Measurements from ENCODE around the gene NPSR1. TPM values are rescaled to one million over a fixed set of nuclear protein-coding genes. Genes with fewer than 3 reads are reported as not detected.

NPSR1 gene
- total and polyA plus RNA-seq, 5 donors from 2014 or later, result not detected

DNA sequence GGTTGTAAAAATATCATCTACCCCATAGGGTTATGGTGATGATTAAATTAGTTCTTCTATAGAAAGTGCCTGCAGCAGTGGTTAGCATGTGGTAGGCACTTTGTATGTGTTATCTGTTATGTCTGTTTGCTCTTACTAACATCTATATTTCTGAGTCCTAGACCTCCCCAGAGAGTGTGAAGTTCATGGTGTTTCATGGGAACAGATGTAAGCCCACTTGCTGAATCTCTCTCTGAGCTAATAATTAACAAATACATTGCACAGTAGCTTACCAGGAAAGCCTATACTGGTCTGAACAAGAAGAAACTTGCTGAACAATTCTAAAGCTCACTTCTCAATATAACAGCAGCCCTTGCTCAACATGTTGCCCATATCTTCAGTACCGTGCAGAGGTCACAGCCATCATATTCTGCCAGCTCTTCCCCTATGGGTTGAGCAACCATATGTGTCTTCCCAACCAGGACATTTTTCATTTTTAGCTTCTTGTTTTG, 100.1 kb downstream of the NPSR1 start:
- no peaks in the 10 kb centered on the region for H3K9me3 ChIP-seq (ENCODE audit: control insufficient read depth in 2 of 2, low read length in 2 of 2)
- no peaks in the 10 kb centered on the region for H3K36me3 ChIP-seq (ENCODE audit: control insufficient read depth, insufficient read depth, low read length)
- Mint-ChIP-seq H3K9me3 (peaks cover 0 to 3% (median 0%) of the 10 kb centered on the region in 7 donors), H3K4me1 (no peaks in the 10 kb centered on the region), H3K27ac (no peak overlapping the region), H3K36me3 (no peaks in the 10 kb centered on the region), H3K27me3 (peaks cover 5% of the 10 kb centered on the region), H3K4me3 (no peak overlapping the region)
- DNase-seq (no peak), ATAC-seq (ENCODE audit: low read depth in 2 of 2) (no peak)
- H3K4me1 ChIP-seq (ENCODE audit: control insufficient read depth, insufficient read depth, low read length, poor library complexity, severe bottlenecking), result no peaks in the 10 kb centered on the region
- peaks cover 3% of the 10 kb centered on the region for H3K27me3 ChIP-seq (ENCODE audit: control insufficient read depth, insufficient read depth, low read length)
- no peak overlapping the region for H3K27ac ChIP-seq (ENCODE audit: insufficient read depth, low read length, poor library complexity, severe bottlenecking)
- H3K4me3 ChIP-seq (ENCODE audit: low read depth, low read length), result no peak overlapping the region

DNA sequence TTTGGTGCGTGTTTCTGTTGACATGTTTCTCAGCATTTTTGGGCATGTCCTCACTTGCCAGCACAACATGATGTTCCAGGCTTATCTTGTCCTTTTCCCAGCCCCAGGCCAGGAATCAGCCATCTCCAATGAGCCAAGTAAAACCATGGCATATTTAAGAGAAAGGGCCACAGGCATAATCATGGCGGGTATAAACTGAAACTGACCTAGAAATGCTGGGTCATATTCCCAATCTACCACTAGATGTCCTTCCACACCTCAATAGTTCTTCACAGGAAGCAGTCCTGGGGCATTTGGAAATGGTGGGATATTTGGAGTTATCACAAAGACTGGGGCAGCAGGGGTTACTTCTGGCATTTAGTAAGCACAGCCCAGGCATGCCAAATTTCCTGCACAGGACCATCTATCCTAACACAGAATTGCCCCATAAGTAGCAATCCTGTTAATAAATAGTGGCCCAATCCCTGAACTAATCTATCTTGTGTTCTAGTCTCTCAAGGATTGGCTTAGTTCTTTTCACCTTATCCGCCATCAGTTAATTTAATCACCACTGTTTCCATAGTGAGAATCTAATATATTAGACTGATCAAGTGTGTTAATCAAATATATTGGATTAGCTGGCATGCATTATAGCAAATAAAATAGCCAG, 101.6 kb downstream of the NPSR1 start:
- Histone ChIP-seq H3K4me3 (ENCODE audit: low read depth, low read length) (no peak overlapping the region), H3K27me3 (ENCODE audit: control insufficient read depth, insufficient read depth, low read length) (peaks cover 3% of the 10 kb centered on the region), H3K27ac (ENCODE audit: insufficient read depth, low read length, poor library complexity, severe bottlenecking) (no peak overlapping the region), H3K9me3 (ENCODE audit: control insufficient read depth in 2 of 2, low read length in 2 of 2) (no peaks in the 10 kb centered on the region), H3K36me3 (ENCODE audit: control insufficient read depth, insufficient read depth, low read length) (no peaks in the 10 kb centered on the region), H3K4me1 (ENCODE audit: control insufficient read depth, insufficient read depth, low read length, poor library complexity, severe bottlenecking) (no peaks in the 10 kb centered on the region)
- Mint-ChIP-seq H3K9me3 (peaks cover 0 to 3% (median 0%) of the 10 kb centered on the region in 7 donors), H3K4me3 (no peak overlapping the region), H3K4me1 (no peaks in the 10 kb centered on the region), H3K27me3 (peaks cover 8% of the 10 kb centered on the region), H3K27ac (no peak overlapping the region), H3K36me3 (no peaks in the 10 kb centered on the region)
- no peak for ATAC-seq (ENCODE audit: low read depth in 2 of 2)
- DNase-seq, result peak in 1 of 3 donors; percentile 10

- no peaks in the 10 kb centered on the region for H3K4me1 Mint-ChIP-seq
Measured at GRCh38 chr7:34760271-34760670, 102.3 kb downstream of the NPSR1 start.

GRCh38 chr7:34761206-34761605, 103.2 kb downstream of the NPSR1 start:
- no peaks in the 10 kb centered on the region for H3K9me3 ChIP-seq (ENCODE audit: control insufficient read depth in 2 of 2, low read length in 2 of 2)
- H3K27me3 ChIP-seq (ENCODE audit: control insufficient read depth, insufficient read depth, low read length), result peaks cover 3% of the 10 kb centered on the region
- Mint-ChIP-seq H3K4me3 (no peak overlapping the region), H3K27ac (no peak overlapping the region), H3K36me3 (no peaks in the 10 kb centered on the region), H3K27me3 (peaks cover 17% of the 10 kb centered on the region), H3K9me3 (peaks cover 0 to 3% (median 0%) of the 10 kb centered on the region in 7 donors), H3K4me1 (no peaks in the 10 kb centered on the region)
- H3K27ac ChIP-seq (ENCODE audit: insufficient read depth, low read length, poor library complexity, severe bottlenecking), result no peak overlapping the region
- H3K4me3 ChIP-seq (ENCODE audit: low read depth, low read length), result no peak overlapping the region
- DNase-seq (no peak), ATAC-seq (ENCODE audit: low read depth in 2 of 2) (no peak)
- no peaks in the 10 kb centered on the region for H3K36me3 ChIP-seq (ENCODE audit: control insufficient read depth, insufficient read depth, low read length)
- no peaks in the 10 kb centered on the region for H3K4me1 ChIP-seq (ENCODE audit: control insufficient read depth, insufficient read depth, low read length, poor library complexity, severe bottlenecking)

More at GRCh38 chr7:34760271-34760670, 102.3 kb downstream of the NPSR1 start:
- ATAC-seq (ENCODE audit: low read depth in 2 of 2) (no peak), DNase-seq (no peak)
- peaks cover 3% of the 10 kb centered on the region for H3K27me3 ChIP-seq (ENCODE audit: control insufficient read depth, insufficient read depth, low read length)
- Mint-ChIP-seq H3K9me3 (peaks cover 0 to 3% (median 0%) of the 10 kb centered on the region in 7 donors), H3K27me3 (peaks cover 8% of the 10 kb centered on the region), H3K36me3 (no peaks in the 10 kb centered on the region), H3K27ac (no peak overlapping the region), H3K4me3 (no peak overlapping the region)
- no peaks in the 10 kb centered on the region for H3K36me3 ChIP-seq (ENCODE audit: control insufficient read depth, insufficient read depth, low read length)
- H3K27ac ChIP-seq (ENCODE audit: insufficient read depth, low read length, poor library complexity, severe bottlenecking), result no peak overlapping the region
- no peak overlapping the region for H3K4me3 ChIP-seq (ENCODE audit: low read depth, low read length)
- H3K9me3 ChIP-seq (ENCODE audit: control insufficient read depth in 2 of 2, low read length in 2 of 2), result no peaks in the 10 kb centered on the region
- no peaks in the 10 kb centered on the region for H3K4me1 ChIP-seq (ENCODE audit: control insufficient read depth, insufficient read depth, low read length, poor library complexity, severe bottlenecking)

- Histone ChIP-seq H3K4me1 (ENCODE audit: control insufficient read depth, insufficient read depth, low read length, poor library complexity, severe bottlenecking) (no peaks in the 10 kb centered on the region), H3K27me3 (ENCODE audit: control insufficient read depth, insufficient read depth, low read length) (peaks cover 3% of the 10 kb centered on the region), H3K36me3 (ENCODE audit: control insufficient read depth, insufficient read depth, low read length) (no peaks in the 10 kb centered on the region), H3K27ac (ENCODE audit: insufficient read depth, low read length, poor library complexity, severe bottlenecking) (no peak overlapping the region), H3K4me3 (ENCODE audit: low read depth, low read length) (no peak overlapping the region), H3K9me3 (ENCODE audit: control insufficient read depth in 2 of 2, low read length in 2 of 2) (no peaks in the 10 kb centered on the region)
- DNase-seq (no peak), ATAC-seq (ENCODE audit: low read depth in 2 of 2) (no peak)
- H3K27me3 Mint-ChIP-seq, result peaks cover 17% of the 10 kb centered on the region
- H3K27ac Mint-ChIP-seq, result no peak overlapping the region
- H3K4me1 Mint-ChIP-seq, result no peaks in the 10 kb centered on the region
- H3K9me3 Mint-ChIP-seq, result peaks cover 0 to 3% (median 0%) of the 10 kb centered on the region in 7 donors
- no peaks in the 10 kb centered on the region for H3K36me3 Mint-ChIP-seq
- H3K4me3 Mint-ChIP-seq, result peak overlapping the region in 1 of 4 donors; percentile 16
Measured at GRCh38 chr7:34761627-34762026, 103.6 kb downstream of the NPSR1 start.

DNA sequence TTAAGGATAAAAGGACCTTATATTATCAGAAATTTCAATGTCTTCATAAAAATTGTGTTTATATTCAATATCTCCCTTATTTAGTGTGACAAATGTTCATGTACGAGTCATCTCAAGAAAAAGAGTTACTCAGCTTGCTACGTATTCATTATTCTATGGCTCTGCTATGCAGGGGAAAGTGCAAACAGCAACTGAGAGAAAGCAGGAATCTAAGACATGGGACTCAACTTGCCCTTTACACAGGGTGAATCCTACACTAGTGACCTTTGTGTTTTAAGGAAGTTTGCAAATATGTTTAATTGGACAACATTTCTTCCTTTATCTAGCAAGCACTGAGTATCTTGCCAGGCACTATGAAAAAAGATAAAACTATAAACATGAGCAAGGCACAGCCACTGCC, 104.7 kb downstream of the NPSR1 start:
- no peaks in the 10 kb centered on the region for H3K36me3 Mint-ChIP-seq
- peaks cover 23% of the 10 kb centered on the region for H3K27me3 Mint-ChIP-seq
- H3K4me3 Mint-ChIP-seq, result no peak overlapping the region
- Histone ChIP-seq H3K4me3 (ENCODE audit: low read depth, low read length) (no peak overlapping the region), H3K27me3 (ENCODE audit: control insufficient read depth, insufficient read depth, low read length) (peaks cover 3% of the 10 kb centered on the region), H3K4me1 (ENCODE audit: control insufficient read depth, insufficient read depth, low read length, poor library complexity, severe bottlenecking) (no peaks in the 10 kb centered on the region), H3K36me3 (ENCODE audit: control insufficient read depth, insufficient read depth, low read length) (no peaks in the 10 kb centered on the region), H3K9me3 (ENCODE audit: control insufficient read depth in 2 of 2, low read length in 2 of 2) (no peaks in the 10 kb centered on the region), H3K27ac (ENCODE audit: insufficient read depth, low read length, poor library complexity, severe bottlenecking) (no peak overlapping the region)
- ATAC-seq (ENCODE audit: low read depth in 2 of 2) (no peak), DNase-seq (no peak)
- H3K27ac Mint-ChIP-seq, result no peak overlapping the region
- peaks cover 0 to 3% (median 0%) of the 10 kb centered on the region in 7 donors for H3K9me3 Mint-ChIP-seq
- H3K4me1 Mint-ChIP-seq, result no peaks in the 10 kb centered on the region

- ATAC-seq (ENCODE audit: low read depth in 2 of 2) (no peak), DNase-seq (no peak)
- Mint-ChIP-seq H3K27me3 (peaks cover 2% of the 10 kb centered on the region), H3K27ac (no peak overlapping the region), H3K4me3 (no peak overlapping the region), H3K9me3 (peaks cover 0 to 5% (median 4%) of the 10 kb centered on the region in 7 donors), H3K36me3 (no peaks in the 10 kb centered on the region), H3K4me1 (no peaks in the 10 kb centered on the region)
- H3K27ac ChIP-seq (ENCODE audit: insufficient read depth, low read length, poor library complexity, severe bottlenecking), result no peak overlapping the region
- no peaks in the 10 kb centered on the region for H3K9me3 ChIP-seq (ENCODE audit: control insufficient read depth in 2 of 2, low read length in 2 of 2)
- H3K27me3 ChIP-seq (ENCODE audit: control insufficient read depth, insufficient read depth, low read length), result no peaks in the 10 kb centered on the region
- H3K4me3 ChIP-seq (ENCODE audit: low read depth, low read length), result no peak overlapping the region
- no peaks in the 10 kb centered on the region for H3K36me3 ChIP-seq (ENCODE audit: control insufficient read depth, insufficient read depth, low read length)
- H3K4me1 ChIP-seq (ENCODE audit: control insufficient read depth, insufficient read depth, low read length, poor library complexity, severe bottlenecking), result no peaks in the 10 kb centered on the region
Measured at GRCh38 chr7:34772296-34772938, 114.4 kb downstream of the NPSR1 start.
